ENCODE data around the gene FAM161A.
"Not testable (repeated sequence)": the region's sequence is repeated elsewhere in the genome, so short reads cannot be mapped to it uniquely, and the experiment has no call there.

The FAM161A gene

GRCh38 chr2:61876400-61876799 lies 22.5 kb upstream of the FAM161A start:
- peaks cover 41% of the 10 kb centered on the region for H3K79me2 ChIP-seq (ENCODE audit: low read length)

DNA sequence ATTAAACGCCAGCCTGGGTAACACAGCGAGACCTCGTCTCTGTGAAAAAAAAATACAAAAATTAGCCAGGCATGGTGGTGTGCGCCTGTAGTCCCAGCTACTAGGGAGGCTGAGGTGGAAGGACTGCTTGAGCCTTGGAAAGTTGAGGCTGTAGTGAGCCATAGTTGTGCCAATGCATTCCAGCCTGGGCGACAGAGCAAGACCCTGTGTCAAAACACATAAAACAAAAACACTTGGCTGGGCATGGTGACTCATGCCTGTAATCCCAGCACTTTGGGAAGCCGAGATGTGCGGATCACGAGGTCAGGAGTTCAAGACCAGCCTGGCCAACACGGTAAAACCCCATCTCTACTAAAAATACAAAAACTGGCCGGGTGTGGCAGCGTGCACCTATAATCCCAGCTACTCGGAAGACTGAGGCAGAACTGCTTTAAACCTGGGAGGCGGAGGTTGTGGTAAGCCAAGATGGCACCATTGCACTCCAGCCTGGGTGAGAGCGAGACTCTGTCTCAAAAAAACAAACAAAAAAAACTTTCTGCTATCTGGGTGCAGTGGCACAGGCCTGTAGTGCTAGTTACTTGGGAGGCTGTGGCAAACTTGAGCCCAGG lies 12.7 kb upstream of the FAM161A start:
- H3K9ac ChIP-seq (ENCODE audit: low read length); H3K9me3 ChIP-seq (replicated peaks; ENCODE audit: insufficient read depth, low read length); H3F3A ChIP-seq (ENCODE audit: insufficient read depth, low read length); H2AFZ ChIP-seq (ENCODE audit: low read length); H3K27me3 ChIP-seq (replicated peaks; ENCODE audit: insufficient read depth, low read length); H3K4me2 ChIP-seq (ENCODE audit: low read depth, low read length); H4K20me1 ChIP-seq (ENCODE audit: insufficient read depth, low read length); H3K4me3 ChIP-seq (ENCODE audit: low read length); H3K27ac ChIP-seq (ENCODE audit: low read length); H3K79me2 ChIP-seq (ENCODE audit: low read length); DNase-seq; H3K9me2 ChIP-seq (replicated peaks; ENCODE audit: insufficient read depth, low read length); H3K4me1 ChIP-seq (ENCODE audit: low read length): not testable (repeated sequence)
- H3K36me3 ChIP-seq (replicated peaks; ENCODE audit: insufficient read depth, low read length): peaks cover 12% of the 10 kb centered on the region

More at GRCh38 chr2:61876400-61876799, 22.5 kb upstream of the FAM161A start:
- TF ChIP-seq CTCF (IDR thresholded peaks at IDR 0.05; ENCODE audit: low read length): no peak
- no peak for TF ChIP-seq EZH2 (optimal IDR thresholded peaks at IDR 0.05; ENCODE audit: low read depth, low read length)
- no peak for TF ChIP-seq EZH2phosphoT487 (IDR thresholded peaks at IDR 0.05; ENCODE audit: low read length)
- no peak overlapping the region for H3K4me3 ChIP-seq (ENCODE audit: low read length)
- no peaks in the 10 kb centered on the region for H3K4me1 ChIP-seq (ENCODE audit: low read length)
- H3K27ac ChIP-seq (ENCODE audit: low read length): no peak overlapping the region
- no peaks in the 10 kb centered on the region for H3K27me3 ChIP-seq (replicated peaks; ENCODE audit: insufficient read depth, low read length)
- H3K36me3 ChIP-seq (replicated peaks; ENCODE audit: insufficient read depth, low read length): peaks cover 19% of the 10 kb centered on the region
- H3K9me3 ChIP-seq (replicated peaks; ENCODE audit: insufficient read depth, low read length): no peaks in the 10 kb centered on the region
- H3K9me2 ChIP-seq (replicated peaks; ENCODE audit: insufficient read depth, low read length): no peaks in the 10 kb centered on the region
- DNase-seq: no peak
- H2AFZ ChIP-seq (ENCODE audit: low read length): no peak overlapping the region
- H4K20me1 ChIP-seq (ENCODE audit: insufficient read depth, low read length): 0 out of 2 replicates have a peak, but pooled peaks cover 3% of the 10 kb centered on the region
- no peak overlapping the region for H3K9ac ChIP-seq (ENCODE audit: low read length)
- no peaks in the 10 kb centered on the region; the same call in 1 of the 2 replicates for H3F3A ChIP-seq (ENCODE audit: insufficient read depth, low read length)
- H3K4me2 ChIP-seq (ENCODE audit: low read depth, low read length): no peak overlapping the region

DNA sequence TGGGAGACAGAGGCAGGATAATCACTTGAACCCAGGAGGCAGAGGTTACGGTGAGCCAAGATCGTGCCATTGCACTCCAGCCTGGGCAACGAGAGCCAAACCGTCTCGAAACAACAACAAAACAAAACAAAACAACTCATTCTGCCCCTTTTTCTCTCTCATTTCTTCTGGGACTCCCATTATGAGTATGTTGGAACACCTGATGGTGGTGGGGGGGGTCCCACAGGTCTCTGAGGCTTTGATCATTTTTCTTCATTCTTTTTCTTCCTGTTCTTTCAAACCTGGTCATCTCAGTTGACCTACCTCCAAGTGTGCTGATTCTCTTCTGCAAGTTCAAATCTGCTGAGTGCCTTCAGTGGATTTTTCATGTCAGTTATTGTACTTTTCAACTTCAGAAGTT lies 8.2 kb upstream of the FAM161A start:
- Histone ChIP-seq H3K27me3 (replicated peaks; ENCODE audit: insufficient read depth, low read length) (no peaks in the 10 kb centered on the region), H2AFZ (ENCODE audit: low read length) (no peak overlapping the region), H3K9ac (ENCODE audit: low read length) (no peak overlapping the region), H3K27ac (ENCODE audit: low read length) (no peak overlapping the region), H3K36me3 (replicated peaks; ENCODE audit: insufficient read depth, low read length) (no peaks in the 10 kb centered on the region), H3K9me3 (replicated peaks; ENCODE audit: insufficient read depth, low read length) (no peaks in the 10 kb centered on the region), H3K4me3 (ENCODE audit: low read length) (no peak overlapping the region), H3K9me2 (replicated peaks; ENCODE audit: insufficient read depth, low read length) (no peaks in the 10 kb centered on the region), H3K4me2 (ENCODE audit: low read depth, low read length) (no peak overlapping the region), H3K4me1 (ENCODE audit: low read length) (no peaks in the 10 kb centered on the region), H4K20me1 (ENCODE audit: insufficient read depth, low read length) (no peaks in the 10 kb centered on the region), H3F3A (ENCODE audit: insufficient read depth, low read length) (no peaks in the 10 kb centered on the region; the same call in 1 of the 2 replicates), H3K79me2 (ENCODE audit: low read length) (no peaks in the 10 kb centered on the region)
- no peak for DNase-seq
- TF ChIP-seq CTCF (IDR thresholded peaks at IDR 0.05; ENCODE audit: low read length) (no peak), EZH2phosphoT487 (IDR thresholded peaks at IDR 0.05; ENCODE audit: low read length) (no peak), EZH2 (optimal IDR thresholded peaks at IDR 0.05; ENCODE audit: low read depth, low read length) (no peak)

DNA sequence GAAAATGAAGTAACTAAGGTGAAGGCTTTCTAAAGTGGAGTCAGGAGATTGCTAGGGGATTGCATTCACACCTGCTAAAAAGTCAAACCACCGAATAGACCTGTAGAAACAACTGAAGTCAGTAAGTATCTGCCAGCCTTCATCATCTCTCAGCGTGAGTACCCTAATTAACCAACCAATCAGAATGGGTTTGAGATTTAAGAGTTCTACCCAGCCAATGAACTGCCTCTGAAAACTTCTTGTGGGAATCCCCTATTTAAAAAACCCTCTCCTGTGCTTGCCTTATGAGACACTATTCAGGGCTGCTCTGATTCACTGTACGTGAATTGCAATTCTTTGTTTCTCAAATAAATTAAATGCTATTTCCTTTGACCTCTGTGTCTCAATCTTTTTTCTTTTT lies 3.4 kb upstream of the FAM161A start:
- no peak for TF ChIP-seq EZH2 (optimal IDR thresholded peaks at IDR 0.05; ENCODE audit: low read depth, low read length)
- no peak for TF ChIP-seq CTCF (IDR thresholded peaks at IDR 0.05; ENCODE audit: low read length)
- TF ChIP-seq EZH2phosphoT487 (IDR thresholded peaks at IDR 0.05; ENCODE audit: low read length): no peak
- Histone ChIP-seq H4K20me1 (ENCODE audit: insufficient read depth, low read length) (no peaks in the 10 kb centered on the region), H3K27me3 (replicated peaks; ENCODE audit: insufficient read depth, low read length) (no peaks in the 10 kb centered on the region), H3K4me3 (ENCODE audit: low read length) (no peak overlapping the region), H3K4me2 (ENCODE audit: low read depth, low read length) (no peak overlapping the region), H3K79me2 (ENCODE audit: low read length) (no peaks in the 10 kb centered on the region), H3K9me2 (replicated peaks; ENCODE audit: insufficient read depth, low read length) (no peaks in the 10 kb centered on the region), H2AFZ (ENCODE audit: low read length) (no peak overlapping the region), H3K36me3 (replicated peaks; ENCODE audit: insufficient read depth, low read length) (no peaks in the 10 kb centered on the region), H3K4me1 (ENCODE audit: low read length) (peaks cover 9% of the 10 kb centered on the region; the same call in 1 of the 2 replicates), H3K9ac (ENCODE audit: low read length) (no peak overlapping the region), H3K27ac (ENCODE audit: low read length) (no peak overlapping the region), H3K9me3 (replicated peaks; ENCODE audit: insufficient read depth, low read length) (no peaks in the 10 kb centered on the region), H3F3A (ENCODE audit: insufficient read depth, low read length) (peaks cover 21% of the 10 kb centered on the region)
- DNase-seq: no peak
